Breast epithelium (tissue), 4 donors: ENCODE measurements around the gene MARK3. TPM values are rescaled to one million over a fixed set of nuclear protein-coding genes. Genes with fewer than 3 reads are reported as not detected.

Source experiments
- DNase-seq, 2 donors: peaks; one replicate each; pipeline ENCODE4 v3.0.0-alpha.2; 2019; ENCODE audit warnings: low spot score in 2 of 2
- H3K27ac ChIP-seq, 2 donors: fragments of 200-600 bp; sonication (generic) in 1 of 2; one replicate each; pipeline ENCODE4 v1.5.1; 2016 to 2019; ENCODE audit warnings: mild to moderate bottlenecking in 1 of 2
- H3K27me3 ChIP-seq, 2 donors: fragments of 200-600 bp; sonication (generic) in 1 of 2; one replicate each; pipeline versions ENCODE4 v1.5.1 to v1.6.0; 2017 to 2019; ENCODE audit warnings: control low read depth in 1 of 2, mild to moderate bottlenecking in 1 of 2
- H3K36me3 ChIP-seq: fragments of 200-600 bp; one replicate; pipeline ENCODE4 v1.5.1; 2019
- H3K4me1 ChIP-seq, 2 donors: fragments of 200-600 bp; sonication (generic); one replicate each; pipeline ENCODE4 v1.5.1; 2016 to 2019; ENCODE audit warnings: control low read depth in 1 of 2
- H3K4me3 ChIP-seq, 3 donors: fragments of 200-600 bp; sonication (generic); 1 replicate in 2 of 3; 2 replicates in 1 of 3; pipeline ENCODE4 v1.5.1; 2016 to 2019; ENCODE audit warnings: mild to moderate bottlenecking in 3 of 3, moderate library complexity in 2 of 3
- H3K9me3 ChIP-seq, 2 donors: fragments of 200-600 bp; sonication (generic) in 1 of 2; one replicate each; pipeline ENCODE4 v1.5.1; 2016 to 2019; ENCODE audit warnings: control low read depth in 1 of 2
- CTCF ChIP-seq, 3 donors: fragments of 450-650 bp; IDR thresholded peaks; one replicate each; pipeline ENCODE4 v1.5.1; 2016 to 2017; ENCODE audit warnings: antibody characterized with exemption in 3 of 3, mild to moderate bottlenecking in 3 of 3, moderate library complexity in 3 of 3
- POLR2A ChIP-seq: fragments of 450-650 bp; IDR thresholded peaks from one replicate; pipeline ENCODE4 v1.6.1; 2016; ENCODE audit warnings: antibody characterized with exemption, mild to moderate bottlenecking, moderate library complexity
- POLR2AphosphoS5 ChIP-seq, 3 donors: sonication (generic); formaldehyde crosslinking; IDR thresholded peaks; one replicate each; pipeline ENCODE4 v1.6.1; 2017; ENCODE audit warnings: antibody characterized with exemption in 3 of 3
- intact Hi-C: fragments of 100-400 bp; cut with DNase I; formaldehyde crosslinking; loops from one replicate; pipeline ENCODE4 v1.15.1; 2023; ENCODE audit warnings: low total_unique reads
- total RNA-seq, 3 donors: library from RNA; depleted of rRNA; stranded (reverse); fragments of >200 nt; gene quantifications; one replicate each; pipeline ENCODE4 v1.1.0, GENCODE V29; 2016

The MARK3 gene
- total RNA-seq, 3 donors from 2014 or later, result 70.2 to 107 (median 87.5) TPM

GRCh38 chr14:103451401-103451800 is 66.2 kb downstream of the MARK3 start:
- Histone ChIP-seq H3K4me1 (no peaks in the 10 kb centered on the region), H3K9me3 (no peaks in the 10 kb centered on the region), H3K27me3 (no peaks in the 10 kb centered on the region), H3K36me3 (no peaks in the 10 kb centered on the region), H3K27ac (no peak overlapping the region), H3K4me3 (no peak overlapping the region)
- no peak for DNase-seq
- intact Hi-C loops, result no loop called here
- no peak for TF ChIP-seq POLR2A

GRCh38 chr14:103453791-103454190 is 68.6 kb downstream of the MARK3 start:
- no peak for TF ChIP-seq POLR2AphosphoS5 (IDR thresholded peaks at IDR 0.05)
- Histone ChIP-seq H3K9me3 (no peaks in the 10 kb centered on the region), H3K27ac (no peak overlapping the region), H3K4me3 (no peak overlapping the region), H3K36me3 (no peaks in the 10 kb centered on the region), H3K4me1 (no peaks in the 10 kb centered on the region), H3K27me3 (no peaks in the 10 kb centered on the region)
- no peak for DNase-seq
- intact Hi-C loops, result no loop called here

- H3K27ac ChIP-seq, result no peak overlapping the region
- H3K36me3 ChIP-seq, result no peaks in the 10 kb centered on the region
- no peaks in the 10 kb centered on the region for H3K27me3 ChIP-seq
- no peak overlapping the region for H3K4me3 ChIP-seq
- H3K4me1 ChIP-seq, result no peaks in the 10 kb centered on the region
- no peaks in the 10 kb centered on the region for H3K9me3 ChIP-seq
- intact Hi-C loops, result no loop called here
- no peak for TF ChIP-seq POLR2A
- no peak for TF ChIP-seq POLR2AphosphoS5 (IDR thresholded peaks at IDR 0.05)
- no peak for TF ChIP-seq CTCF (IDR thresholded peaks at IDR 0.05)
- DNase-seq, result no peak
These were observed 71.1 kb downstream of the MARK3 start for GRCh38 chr14:103456167-103456835.

GRCh38 chr14:103460415-103460814 is 75.2 kb downstream of the MARK3 start:
- H3K4me1 ChIP-seq, result no peaks in the 10 kb centered on the region

GRCh38 chr14:103463149-103463548 is 77.9 kb downstream of the MARK3 start:
- DNase-seq, result no peak
- Histone ChIP-seq H3K27me3 (no peaks in the 10 kb centered on the region), H3K27ac (no peak overlapping the region), H3K36me3 (peaks cover 4% of the 10 kb centered on the region), H3K4me1 (no peaks in the 10 kb centered on the region), H3K9me3 (no peaks in the 10 kb centered on the region), H3K4me3 (no peak overlapping the region)
- intact Hi-C loops, result no loop called here
- TF ChIP-seq CTCF (IDR thresholded peaks at IDR 0.05) (no peak), POLR2AphosphoS5 (IDR thresholded peaks at IDR 0.05) (no peak), POLR2A (no peak)

More at GRCh38 chr14:103460415-103460814, 75.2 kb downstream of the MARK3 start:
- H3K27ac ChIP-seq, result no peak overlapping the region
- TF ChIP-seq CTCF (IDR thresholded peaks at IDR 0.05), result no peak
- TF ChIP-seq POLR2A, result no peak
- no peak for TF ChIP-seq POLR2AphosphoS5 (IDR thresholded peaks at IDR 0.05)
- H3K27me3 ChIP-seq, result no peaks in the 10 kb centered on the region
- H3K4me3 ChIP-seq, result no peak overlapping the region
- intact Hi-C loops, result no loop called here
- no peaks in the 10 kb centered on the region for H3K9me3 ChIP-seq
- DNase-seq, result no peak
- peaks cover 4% of the 10 kb centered on the region for H3K36me3 ChIP-seq

- no peak for TF ChIP-seq CTCF (IDR thresholded peaks at IDR 0.05)
- TF ChIP-seq POLR2A, result no peak
- no peak for TF ChIP-seq POLR2AphosphoS5 (IDR thresholded peaks at IDR 0.05)
- H3K9me3 ChIP-seq, result no peaks in the 10 kb centered on the region
- no peaks in the 10 kb centered on the region for H3K27me3 ChIP-seq
- no peak overlapping the region for H3K4me3 ChIP-seq
- no peak overlapping the region for H3K27ac ChIP-seq
- H3K4me1 ChIP-seq, result no peaks in the 10 kb centered on the region
- intact Hi-C loops, result no loop called here
- H3K36me3 ChIP-seq, result peaks cover 4% of the 10 kb centered on the region
- no peak for DNase-seq
These were observed 78.6 kb downstream of the MARK3 start for GRCh38 chr14:103463851-103464250.
